ENCODE data around the gene MICAL2. TPM values are rescaled to one million over a fixed set of nuclear protein-coding genes. Genes with fewer than 3 reads are reported as not detected.
A peak's percentile ranks its signal among the peaks of the same experiment; 100 is the strongest.

Gene MICAL2
- total and polyA plus RNA-seq, 2 of the 13 experiments (the other 11 are each of a cell fraction or from before 2014, with no cell fraction given), result 0.78 to 1.1 TPM

DNA sequence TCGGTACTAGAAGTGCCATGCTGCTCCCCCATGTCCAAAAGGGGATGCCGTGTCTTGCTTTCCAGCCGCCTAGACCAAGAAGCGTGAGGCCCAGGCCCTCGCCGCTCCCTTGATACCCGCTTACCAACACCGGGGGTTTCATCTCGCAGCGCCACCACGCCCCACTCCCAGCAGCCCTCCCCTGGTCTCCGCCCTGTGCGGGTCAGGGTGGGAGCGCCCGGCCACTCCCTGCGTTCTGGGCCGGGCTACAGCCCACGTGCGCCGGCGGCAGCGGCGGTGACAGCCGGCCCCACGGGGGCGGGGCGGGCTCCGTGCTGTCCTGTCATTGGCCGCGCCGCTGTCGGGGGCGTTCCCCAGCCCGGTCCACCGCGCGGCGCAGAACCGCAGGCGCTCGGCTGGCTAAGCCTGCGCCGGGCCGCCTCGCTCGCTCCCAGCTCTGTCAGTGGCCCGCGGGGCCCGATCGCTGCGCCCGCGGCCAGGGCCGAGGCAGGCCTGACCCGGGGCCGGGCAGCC lies at the start of gene MICAL2 (continued):
- TF ChIP-seq WIZ (CRISPR knock-in tag; IDR thresholded peaks at IDR 0.05) (no peak), ZNF367 (CRISPR knock-in tag; IDR thresholded peaks at IDR 0.05; ENCODE audit: borderline replicate concordance) (no peak), ZNF501 (CRISPR knock-in tag; IDR thresholded peaks at IDR 0.05) (no peak), HDAC1 (CRISPR knock-in tag; IDR thresholded peaks at IDR 0.05) (no peak), SIN3A (IDR thresholded peaks at IDR 0.05; ENCODE audit: borderline replicate concordance, low read depth, low read length) (peak; percentile 76; the same call in 1 of the 2 replicates), CBFB (CRISPR knock-in tag; IDR thresholded peaks at IDR 0.05) (no peak), ARNTL (CRISPR knock-in tag; IDR thresholded peaks at IDR 0.05) (peak; percentile 91), ZNF558 (CRISPR knock-in tag; IDR thresholded peaks at IDR 0.05; ENCODE audit: borderline replicate concordance) (no peak), KLF16 (CRISPR knock-in tag; IDR thresholded peaks at IDR 0.05) (no peak), RFXANK (CRISPR knock-in tag; IDR thresholded peaks at IDR 0.05) (no peak), PHF21A (CRISPR knock-in tag; IDR thresholded peaks at IDR 0.05) (no peak), FOXP1 (IDR thresholded peaks at IDR 0.05) (no peak), FOXP1 (CRISPR knock-in tag; IDR thresholded peaks at IDR 0.05) (no peak), ZNF317 (CRISPR knock-in tag; IDR thresholded peaks at IDR 0.05) (no peak), NR2F2 (IDR thresholded peaks at IDR 0.05; ENCODE audit: borderline replicate concordance, low read depth) (no peak), NFYB (CRISPR knock-in tag; IDR thresholded peaks at IDR 0.05) (peak; percentile 32; the same call in 1 of the 2 replicates), MAFG (CRISPR knock-in tag; IDR thresholded peaks at IDR 0.05) (no peak), ZSCAN25 (CRISPR knock-in tag; IDR thresholded peaks at IDR 0.05) (no peak), SPEN (CRISPR knock-in tag; IDR thresholded peaks at IDR 0.05; ENCODE audit: low read depth) (no peak), THAP11 (CRISPR knock-in tag; IDR thresholded peaks at IDR 0.05) (peak; percentile 31; the same call in 1 of the 2 replicates), ZNF160 (CRISPR knock-in tag; IDR thresholded peaks at IDR 0.05) (no peak), ZNF776 (CRISPR knock-in tag; IDR thresholded peaks at IDR 0.05) (peak; percentile 7; the same call in 1 of the 2 replicates)
- TF ChIP-seq, protein P1, sequence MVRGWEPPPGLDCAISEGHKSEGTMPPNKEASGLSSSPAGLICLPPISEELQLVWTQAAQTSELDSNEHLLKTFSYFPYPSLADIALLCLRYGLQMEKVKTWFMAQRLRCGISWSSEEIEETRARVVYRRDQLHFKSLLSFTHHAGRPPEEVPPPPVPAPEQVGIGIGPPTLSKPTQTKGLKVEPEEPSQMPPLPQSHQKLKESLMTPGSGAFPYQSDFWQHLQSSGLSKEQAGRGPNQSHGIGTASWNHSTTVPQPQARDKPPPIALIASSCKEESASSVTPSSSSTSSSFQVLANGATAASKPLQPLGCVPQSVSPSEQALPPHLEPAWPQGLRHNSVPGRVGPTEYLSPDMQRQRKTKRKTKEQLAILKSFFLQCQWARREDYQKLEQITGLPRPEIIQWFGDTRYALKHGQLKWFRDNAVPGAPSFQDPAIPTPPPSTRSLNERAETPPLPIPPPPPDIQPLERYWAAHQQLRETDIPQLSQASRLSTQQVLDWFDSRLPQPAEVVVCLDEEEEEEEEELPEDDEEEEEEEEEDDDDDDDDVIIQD (CRISPR knock-in tag; IDR thresholded peaks at IDR 0.05; ENCODE audit: low read depth), result no peak
- TF ChIP-seq, protein P2, sequence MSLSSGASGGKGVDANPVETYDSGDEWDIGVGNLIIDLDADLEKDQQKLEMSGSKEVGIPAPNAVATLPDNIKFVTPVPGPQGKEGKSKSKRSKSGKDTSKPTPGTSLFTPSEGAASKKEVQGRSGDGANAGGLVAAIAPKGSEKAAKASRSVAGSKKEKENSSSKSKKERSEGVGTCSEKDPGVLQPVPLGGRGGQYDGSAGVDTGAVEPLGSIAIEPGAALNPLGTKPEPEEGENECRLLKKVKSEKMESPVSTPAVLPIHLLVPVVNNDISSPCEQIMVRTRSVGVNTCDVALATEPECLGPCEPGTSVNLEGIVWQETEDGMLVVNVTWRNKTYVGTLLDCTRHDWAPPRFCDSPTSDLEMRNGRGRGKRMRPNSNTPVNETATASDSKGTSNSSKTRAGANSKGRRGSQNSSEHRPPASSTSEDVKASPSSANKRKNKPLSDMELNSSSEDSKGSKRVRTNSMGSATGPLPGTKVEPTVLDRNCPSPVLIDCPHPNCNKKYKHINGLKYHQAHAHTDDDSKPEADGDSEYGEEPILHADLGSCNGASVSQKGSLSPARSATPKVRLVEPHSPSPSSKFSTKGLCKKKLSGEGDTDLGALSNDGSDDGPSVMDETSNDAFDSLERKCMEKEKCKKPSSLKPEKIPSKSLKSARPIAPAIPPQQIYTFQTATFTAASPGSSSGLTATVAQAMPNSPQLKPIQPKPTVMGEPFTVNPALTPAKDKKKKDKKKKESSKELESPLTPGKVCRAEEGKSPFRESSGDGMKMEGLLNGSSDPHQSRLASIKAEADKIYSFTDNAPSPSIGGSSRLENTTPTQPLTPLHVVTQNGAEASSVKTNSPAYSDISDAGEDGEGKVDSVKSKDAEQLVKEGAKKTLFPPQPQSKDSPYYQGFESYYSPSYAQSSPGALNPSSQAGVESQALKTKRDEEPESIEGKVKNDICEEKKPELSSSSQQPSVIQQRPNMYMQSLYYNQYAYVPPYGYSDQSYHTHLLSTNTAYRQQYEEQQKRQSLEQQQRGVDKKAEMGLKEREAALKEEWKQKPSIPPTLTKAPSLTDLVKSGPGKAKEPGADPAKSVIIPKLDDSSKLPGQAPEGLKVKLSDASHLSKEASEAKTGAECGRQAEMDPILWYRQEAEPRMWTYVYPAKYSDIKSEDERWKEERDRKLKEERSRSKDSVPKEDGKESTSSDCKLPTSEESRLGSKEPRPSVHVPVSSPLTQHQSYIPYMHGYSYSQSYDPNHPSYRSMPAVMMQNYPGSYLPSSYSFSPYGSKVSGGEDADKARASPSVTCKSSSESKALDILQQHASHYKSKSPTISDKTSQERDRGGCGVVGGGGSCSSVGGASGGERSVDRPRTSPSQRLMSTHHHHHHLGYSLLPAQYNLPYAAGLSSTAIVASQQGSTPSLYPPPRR (CRISPR knock-in tag; IDR thresholded peaks at IDR 0.05; ENCODE audit: borderline replicate concordance), result no peak
- TF ChIP-seq, protein P3, sequence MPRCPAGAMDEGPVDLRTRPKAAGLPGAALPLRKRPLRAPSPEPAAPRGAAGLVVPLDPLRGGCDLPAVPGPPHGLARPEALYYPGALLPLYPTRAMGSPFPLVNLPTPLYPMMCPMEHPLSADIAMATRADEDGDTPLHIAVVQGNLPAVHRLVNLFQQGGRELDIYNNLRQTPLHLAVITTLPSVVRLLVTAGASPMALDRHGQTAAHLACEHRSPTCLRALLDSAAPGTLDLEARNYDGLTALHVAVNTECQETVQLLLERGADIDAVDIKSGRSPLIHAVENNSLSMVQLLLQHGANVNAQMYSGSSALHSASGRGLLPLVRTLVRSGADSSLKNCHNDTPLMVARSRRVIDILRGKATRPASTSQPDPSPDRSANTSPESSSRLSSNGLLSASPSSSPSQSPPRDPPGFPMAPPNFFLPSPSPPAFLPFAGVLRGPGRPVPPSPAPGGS (CRISPR knock-in tag; IDR thresholded peaks at IDR 0.05), result 0 out of 2 replicates have a peak, but pooled peaks have one; percentile 11
- TF ChIP-seq, protein P4, sequence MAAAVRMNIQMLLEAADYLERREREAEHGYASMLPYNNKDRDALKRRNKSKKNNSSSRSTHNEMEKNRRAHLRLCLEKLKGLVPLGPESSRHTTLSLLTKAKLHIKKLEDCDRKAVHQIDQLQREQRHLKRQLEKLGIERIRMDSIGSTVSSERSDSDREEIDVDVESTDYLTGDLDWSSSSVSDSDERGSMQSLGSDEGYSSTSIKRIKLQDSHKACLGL (CRISPR knock-in tag; IDR thresholded peaks at IDR 0.05), result peak; percentile 75; the same call in 1 of the 2 replicates
